Measurements from ENCODE around the gene MORN5. TPM values are rescaled to one million over a fixed set of nuclear protein-coding genes. Genes with fewer than 3 reads are reported as not detected.

MORN5 gene
- polyA plus RNA-seq, 1 donor from 2014 or later, result not detected

DNA sequence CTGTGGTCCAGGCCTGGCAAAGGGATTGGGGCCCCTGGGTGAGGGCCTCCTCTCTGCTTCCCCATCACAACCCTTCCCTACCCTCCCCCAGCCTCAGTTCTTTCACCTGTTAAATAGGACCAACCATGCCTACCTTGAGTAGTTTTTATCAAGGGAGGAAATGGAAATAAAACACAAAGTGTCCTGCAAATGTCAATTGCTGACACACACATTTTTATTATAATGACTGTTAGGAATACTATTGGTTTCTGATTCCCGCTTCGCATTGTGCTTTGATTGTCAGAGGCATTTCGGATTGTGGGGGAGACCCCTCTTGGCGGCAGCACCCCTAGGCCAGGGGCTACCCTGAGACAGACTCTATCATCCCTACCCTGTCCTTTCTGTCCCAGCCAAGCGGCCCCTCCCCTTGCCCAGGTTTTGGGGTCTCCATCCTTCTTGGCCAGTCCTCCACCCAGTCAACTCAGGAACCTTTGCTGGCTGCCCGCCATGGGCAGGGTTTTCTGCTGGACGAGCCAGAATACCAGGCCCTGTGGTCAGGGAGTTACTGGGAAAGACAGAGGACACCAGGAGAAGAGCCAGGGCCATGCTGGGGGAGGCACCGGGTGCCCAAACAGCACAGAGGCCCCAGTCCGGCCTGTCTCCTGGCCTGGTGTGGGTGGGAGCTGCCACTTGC is 48.2 kb upstream of the MORN5 start:
- Histone ChIP-seq H3K4me3 (ENCODE audit: low read length) (no peak overlapping the region), H3K27ac (ENCODE audit: low read length) (no peak overlapping the region), H3K9me3 (ENCODE audit: low read length) (no peaks in the 10 kb centered on the region), H3K79me2 (replicated peaks; ENCODE audit: insufficient read depth, low read length) (no peaks in the 10 kb centered on the region), H3K9me2 (ENCODE audit: insufficient read depth, low read length) (no peaks in the 10 kb centered on the region), H4K20me1 (ENCODE audit: insufficient read depth) (no peaks in the 10 kb centered on the region), H3K36me3 (ENCODE audit: insufficient read depth, low read length) (no peaks in the 10 kb centered on the region), H3F3A (ENCODE audit: insufficient read depth, low read length, poor library complexity, severe bottlenecking) (no peaks in the 10 kb centered on the region), H3K4me2 (ENCODE audit: low read length) (no peak overlapping the region), H3K27me3 (ENCODE audit: insufficient read depth, low read depth, low read length) (no peaks in the 10 kb centered on the region), H2AFZ (ENCODE audit: low read depth, low read length) (no peak overlapping the region), H3K9ac (ENCODE audit: low read length) (no peak overlapping the region)
- TF ChIP-seq POLR2AphosphoS5 (IDR thresholded peaks at IDR 0.05) (no peak), TAF1 (IDR thresholded peaks at IDR 0.05; ENCODE audit: low read depth) (no peak), MXI1 (conservative IDR thresholded peaks at IDR 0.05; ENCODE audit: poor library complexity, severe bottlenecking) (no peak), SMC3 (conservative IDR thresholded peaks at IDR 0.05; ENCODE audit: poor library complexity) (no peak), EZH2 (IDR thresholded peaks at IDR 0.05; ENCODE audit: borderline replicate concordance, insufficient read depth, low read length, poor library complexity, severe bottlenecking) (no peak), EP300 (conservative IDR thresholded peaks at IDR 0.05; ENCODE audit: poor library complexity, severe bottlenecking) (no peak), RAD21 (conservative IDR thresholded peaks at IDR 0.05) (no peak)
- TF ChIP-seq, protein P1, sequence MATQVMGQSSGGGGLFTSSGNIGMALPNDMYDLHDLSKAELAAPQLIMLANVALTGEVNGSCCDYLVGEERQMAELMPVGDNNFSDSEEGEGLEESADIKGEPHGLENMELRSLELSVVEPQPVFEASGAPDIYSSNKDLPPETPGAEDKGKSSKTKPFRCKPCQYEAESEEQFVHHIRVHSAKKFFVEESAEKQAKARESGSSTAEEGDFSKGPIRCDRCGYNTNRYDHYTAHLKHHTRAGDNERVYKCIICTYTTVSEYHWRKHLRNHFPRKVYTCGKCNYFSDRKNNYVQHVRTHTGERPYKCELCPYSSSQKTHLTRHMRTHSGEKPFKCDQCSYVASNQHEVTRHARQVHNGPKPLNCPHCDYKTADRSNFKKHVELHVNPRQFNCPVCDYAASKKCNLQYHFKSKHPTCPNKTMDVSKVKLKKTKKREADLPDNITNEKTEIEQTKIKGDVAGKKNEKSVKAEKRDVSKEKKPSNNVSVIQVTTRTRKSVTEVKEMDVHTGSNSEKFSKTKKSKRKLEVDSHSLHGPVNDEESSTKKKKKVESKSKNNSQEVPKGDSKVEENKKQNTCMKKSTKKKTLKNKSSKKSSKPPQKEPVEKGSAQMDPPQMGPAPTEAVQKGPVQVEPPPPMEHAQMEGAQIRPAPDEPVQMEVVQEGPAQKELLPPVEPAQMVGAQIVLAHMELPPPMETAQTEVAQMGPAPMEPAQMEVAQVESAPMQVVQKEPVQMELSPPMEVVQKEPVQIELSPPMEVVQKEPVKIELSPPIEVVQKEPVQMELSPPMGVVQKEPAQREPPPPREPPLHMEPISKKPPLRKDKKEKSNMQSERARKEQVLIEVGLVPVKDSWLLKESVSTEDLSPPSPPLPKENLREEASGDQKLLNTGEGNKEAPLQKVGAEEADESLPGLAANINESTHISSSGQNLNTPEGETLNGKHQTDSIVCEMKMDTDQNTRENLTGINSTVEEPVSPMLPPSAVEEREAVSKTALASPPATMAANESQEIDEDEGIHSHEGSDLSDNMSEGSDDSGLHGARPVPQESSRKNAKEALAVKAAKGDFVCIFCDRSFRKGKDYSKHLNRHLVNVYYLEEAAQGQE (IDR thresholded peaks at IDR 0.05; ENCODE audit: borderline replicate concordance), result no peak
- TF ChIP-seq, protein P2, sequence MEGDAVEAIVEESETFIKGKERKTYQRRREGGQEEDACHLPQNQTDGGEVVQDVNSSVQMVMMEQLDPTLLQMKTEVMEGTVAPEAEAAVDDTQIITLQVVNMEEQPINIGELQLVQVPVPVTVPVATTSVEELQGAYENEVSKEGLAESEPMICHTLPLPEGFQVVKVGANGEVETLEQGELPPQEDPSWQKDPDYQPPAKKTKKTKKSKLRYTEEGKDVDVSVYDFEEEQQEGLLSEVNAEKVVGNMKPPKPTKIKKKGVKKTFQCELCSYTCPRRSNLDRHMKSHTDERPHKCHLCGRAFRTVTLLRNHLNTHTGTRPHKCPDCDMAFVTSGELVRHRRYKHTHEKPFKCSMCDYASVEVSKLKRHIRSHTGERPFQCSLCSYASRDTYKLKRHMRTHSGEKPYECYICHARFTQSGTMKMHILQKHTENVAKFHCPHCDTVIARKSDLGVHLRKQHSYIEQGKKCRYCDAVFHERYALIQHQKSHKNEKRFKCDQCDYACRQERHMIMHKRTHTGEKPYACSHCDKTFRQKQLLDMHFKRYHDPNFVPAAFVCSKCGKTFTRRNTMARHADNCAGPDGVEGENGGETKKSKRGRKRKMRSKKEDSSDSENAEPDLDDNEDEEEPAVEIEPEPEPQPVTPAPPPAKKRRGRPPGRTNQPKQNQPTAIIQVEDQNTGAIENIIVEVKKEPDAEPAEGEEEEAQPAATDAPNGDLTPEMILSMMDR (IDR thresholded peaks at IDR 0.05; ENCODE audit: poor library complexity, severe bottlenecking), result no peak

DNA sequence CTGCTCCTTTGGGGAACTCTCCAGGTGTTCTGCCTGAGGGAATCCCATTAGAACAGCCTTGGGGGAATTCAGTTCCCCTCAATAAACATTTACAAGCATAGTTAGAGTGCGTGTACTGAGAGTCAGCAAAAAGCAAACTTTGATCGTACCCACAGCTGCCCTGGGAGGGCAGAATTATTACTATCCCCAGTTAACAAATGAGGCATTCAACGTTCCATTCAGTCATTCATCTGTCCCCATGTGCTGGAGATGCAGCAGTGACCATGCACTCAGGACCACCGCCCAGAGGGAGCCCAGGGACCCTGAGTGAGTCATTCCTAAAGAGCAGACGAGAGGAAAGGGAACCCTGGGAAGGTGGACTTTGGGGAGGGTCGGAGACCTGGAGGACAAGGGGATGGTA is 47.5 kb upstream of the MORN5 start:
- H3K9me3 ChIP-seq (ENCODE audit: low read length), result no peaks in the 10 kb centered on the region
- no peaks in the 10 kb centered on the region for H3K27me3 ChIP-seq (ENCODE audit: insufficient read depth, low read depth, low read length)
- no peak for TF ChIP-seq EZH2 (IDR thresholded peaks at IDR 0.05; ENCODE audit: borderline replicate concordance, insufficient read depth, low read length, poor library complexity, severe bottlenecking)
- TF ChIP-seq POLR2AphosphoS5 (IDR thresholded peaks at IDR 0.05), result no peak
- no peak for TF ChIP-seq RAD21 (conservative IDR thresholded peaks at IDR 0.05)
- TF ChIP-seq TAF1 (IDR thresholded peaks at IDR 0.05; ENCODE audit: low read depth), result no peak
- TF ChIP-seq, protein P2 (IDR thresholded peaks at IDR 0.05; ENCODE audit: poor library complexity, severe bottlenecking), result no peak
- TF ChIP-seq EP300 (conservative IDR thresholded peaks at IDR 0.05; ENCODE audit: poor library complexity, severe bottlenecking), result no peak
- no peak overlapping the region for H3K4me3 ChIP-seq (ENCODE audit: low read length)
- H4K20me1 ChIP-seq (ENCODE audit: insufficient read depth), result no peaks in the 10 kb centered on the region
- no peaks in the 10 kb centered on the region for H3K9me2 ChIP-seq (ENCODE audit: insufficient read depth, low read length)
- H3K79me2 ChIP-seq (replicated peaks; ENCODE audit: insufficient read depth, low read length), result no peaks in the 10 kb centered on the region
- no peaks in the 10 kb centered on the region for H3F3A ChIP-seq (ENCODE audit: insufficient read depth, low read length, poor library complexity, severe bottlenecking)
- H3K4me2 ChIP-seq (ENCODE audit: low read length), result no peak overlapping the region
- no peak overlapping the region for H3K27ac ChIP-seq (ENCODE audit: low read length)
- H3K36me3 ChIP-seq (ENCODE audit: insufficient read depth, low read length), result no peaks in the 10 kb centered on the region
- H3K9ac ChIP-seq (ENCODE audit: low read length), result no peak overlapping the region
- H2AFZ ChIP-seq (ENCODE audit: low read depth, low read length), result no peak overlapping the region

Measured in neural cell (in vitro differentiated cells).